NOMO-1 treated with DMSO at 0.1 percent for 48 hours (cell line): ENCODE data around the gene DHCR24.

Experiments used
- DNase-seq: peaks from one replicate; lab custom pipeline; 2025; ENCODE audit not compliant: unreplicated experiment; lab: John Stamatoyannopoulos, UW

DHCR24 gene

DNA sequence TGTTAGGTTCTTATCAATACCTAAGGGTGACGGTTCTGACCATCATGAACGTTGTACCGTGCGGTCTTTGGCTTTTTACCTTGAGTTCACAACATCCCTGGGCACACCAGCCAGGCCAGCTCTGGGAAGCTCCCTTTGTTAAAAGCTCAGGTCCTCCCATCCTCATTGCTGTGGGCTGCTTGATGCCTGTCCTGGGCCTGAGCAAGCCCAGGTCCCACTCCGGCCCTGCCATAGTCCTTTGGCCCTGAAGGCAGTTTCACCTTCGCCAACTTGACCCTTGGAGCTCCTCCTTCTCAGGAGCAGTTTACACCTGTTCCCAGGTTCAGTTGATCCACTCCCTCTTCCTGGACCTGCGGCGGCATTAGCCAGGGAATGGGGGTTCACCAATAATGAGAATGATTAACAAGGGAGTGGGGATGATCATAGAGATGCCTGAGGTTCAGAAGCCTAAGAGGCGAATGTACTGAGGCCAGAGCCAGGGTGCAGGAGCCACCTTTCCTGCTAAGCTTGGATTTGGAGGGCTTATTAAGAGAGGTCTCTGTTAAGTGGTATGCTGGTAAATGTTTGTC is 40.2 kb downstream of the DHCR24 start:
- no peak for DNase-seq

DNA sequence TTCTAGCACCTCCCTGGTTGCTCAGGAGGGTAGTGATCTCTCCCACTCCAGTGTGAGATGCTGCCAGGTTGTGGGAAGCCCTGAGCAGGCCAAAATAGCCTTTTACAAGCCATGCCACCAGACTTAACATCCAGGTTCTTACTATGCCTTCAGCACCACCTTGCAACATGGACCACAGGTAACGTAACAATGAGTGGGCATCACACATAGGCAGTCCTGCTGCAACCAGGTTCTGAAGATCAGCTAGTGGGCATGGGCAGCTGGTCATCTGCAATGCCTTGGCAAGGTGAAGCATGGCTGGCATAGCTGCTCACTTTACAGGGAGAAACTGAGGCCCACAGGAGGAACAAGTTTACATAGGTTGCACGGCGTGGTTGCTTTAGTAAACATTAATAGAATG is 40.7 kb downstream of the DHCR24 start:
- DNase-seq: no peak

DNA sequence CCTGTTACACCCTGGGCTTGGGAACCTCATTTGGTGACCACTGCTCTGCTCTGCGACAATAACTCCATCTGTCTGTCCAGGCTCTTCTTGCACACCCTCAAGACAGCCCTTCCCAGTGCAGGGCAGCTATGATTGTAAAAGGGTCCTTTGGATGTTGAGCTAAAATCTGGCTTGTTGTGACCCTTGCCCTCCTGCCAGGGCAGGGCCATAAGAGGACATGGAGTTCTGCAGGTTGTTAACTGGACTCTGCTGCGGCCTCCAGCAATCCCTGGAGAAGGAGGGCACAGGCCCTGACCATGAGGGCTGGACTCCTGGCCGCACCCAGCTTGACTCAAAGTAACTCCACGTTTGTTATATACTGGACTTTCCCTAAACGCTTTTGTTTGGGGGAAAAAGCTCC is 41.2 kb downstream of the DHCR24 start:
- DNase-seq: no peak

DNA sequence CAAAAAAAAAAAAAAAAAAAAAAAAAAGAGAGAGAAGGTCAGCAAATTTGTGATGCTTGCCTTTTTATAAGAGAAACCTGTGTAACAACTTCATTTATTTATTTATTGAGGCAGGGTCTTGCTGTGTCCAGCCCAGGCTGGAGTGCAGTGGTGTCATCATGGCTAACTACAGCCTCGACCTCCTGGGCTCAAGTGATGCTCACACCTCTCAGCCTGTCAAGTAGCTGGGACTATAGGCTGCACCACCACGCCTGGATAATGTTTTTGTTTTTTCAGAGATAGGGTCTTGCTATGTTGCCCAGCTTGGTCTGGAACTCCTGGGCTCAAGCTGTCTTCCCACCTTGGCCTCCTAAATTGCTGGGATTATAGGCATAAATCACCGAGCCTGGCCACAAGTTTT is 42.4 kb downstream of the DHCR24 start:
- DNase-seq: no peak

DNA sequence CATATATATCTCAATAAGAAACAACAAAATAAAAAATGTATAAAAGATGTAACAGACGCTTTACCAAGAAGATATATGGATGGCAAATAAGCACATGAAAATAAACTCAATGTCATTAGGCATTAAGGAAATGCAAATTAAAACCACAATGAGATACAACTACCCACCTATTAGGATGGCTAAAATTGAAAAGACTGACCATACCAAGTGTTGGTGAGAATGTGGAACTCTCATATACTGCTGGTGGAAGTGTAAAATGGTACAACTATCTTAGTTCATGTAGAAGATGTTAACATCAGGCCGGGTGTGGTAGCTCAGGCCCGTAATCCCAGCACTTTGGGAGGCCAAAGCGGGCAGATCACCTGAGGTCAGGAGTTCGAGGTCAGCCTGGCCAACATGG is 43.5 kb downstream of the DHCR24 start:
- DNase-seq: no peak

DNA sequence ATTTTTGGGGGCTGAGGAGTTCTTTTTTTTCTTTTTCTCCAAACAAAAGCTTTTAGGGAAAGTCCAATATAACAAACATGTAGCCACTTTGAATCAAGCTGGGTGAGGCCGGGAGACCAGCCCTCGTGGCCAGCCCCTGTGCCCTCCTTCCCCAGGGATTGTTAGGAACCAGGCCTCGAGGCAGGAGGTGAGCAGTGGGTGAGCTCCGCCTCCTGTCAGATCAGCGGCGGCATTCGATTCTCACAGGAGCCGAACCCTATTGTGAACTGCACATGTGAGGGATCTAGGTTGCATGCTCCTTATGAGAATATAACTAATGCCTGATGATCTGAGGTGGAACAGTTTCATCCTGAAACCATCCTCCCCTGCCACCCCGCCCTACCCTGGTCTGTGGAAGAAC is 44.0 kb downstream of the DHCR24 start:
- no peak for DNase-seq

DNA sequence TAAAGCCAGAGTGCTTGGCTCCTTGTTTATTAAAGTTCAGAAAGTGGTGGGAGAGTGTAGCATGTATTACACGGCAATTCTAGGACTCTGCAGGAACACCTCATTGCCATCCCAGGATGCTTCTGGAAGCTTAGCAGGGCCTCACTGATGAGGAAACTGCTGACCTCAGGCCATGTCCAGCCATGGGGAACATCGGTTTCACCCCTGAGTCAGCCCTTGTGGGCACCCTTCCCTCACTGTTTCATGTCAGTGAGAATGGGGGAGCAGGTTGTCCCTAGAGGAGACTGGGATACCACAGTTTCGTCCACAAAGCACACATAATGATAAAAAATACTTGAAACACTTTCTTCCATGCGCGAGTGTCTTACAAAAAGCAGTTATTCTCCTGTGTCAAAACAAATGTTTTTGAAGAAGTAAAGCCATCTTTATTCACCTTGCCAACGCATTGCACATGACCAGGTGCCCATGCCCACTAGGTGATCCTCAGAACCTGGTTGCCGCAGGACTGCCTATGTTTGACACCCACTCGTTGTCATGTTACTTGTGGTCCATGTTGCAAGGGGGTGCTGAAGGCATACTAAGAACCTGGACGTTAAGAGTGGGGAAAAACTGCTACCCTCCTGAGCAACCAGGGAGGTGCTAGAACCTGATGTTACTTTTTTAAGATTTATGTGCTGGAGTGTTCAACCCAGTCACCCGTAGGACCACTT is 44.6 kb downstream of the DHCR24 start:
- no peak for DNase-seq

DNA sequence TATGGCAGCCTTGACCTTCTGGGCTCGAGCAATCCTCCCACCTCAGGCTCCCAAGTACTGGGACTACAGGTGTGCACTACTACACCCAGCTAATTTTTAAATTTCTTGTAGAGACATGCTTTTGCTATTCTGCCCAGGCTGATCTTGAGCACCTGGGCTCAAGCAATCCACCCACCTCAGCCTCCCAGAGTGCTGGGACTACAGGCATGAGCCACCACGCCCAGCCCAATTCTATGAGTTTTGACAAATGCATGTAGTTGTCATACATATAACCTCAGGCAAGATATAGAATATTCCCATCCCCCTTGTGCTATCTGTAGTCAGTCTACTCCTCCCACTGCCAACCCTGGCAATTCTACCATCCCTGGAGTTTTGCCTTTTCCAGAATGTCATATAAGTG is 47.2 kb downstream of the DHCR24 start:
- DNase-seq: no peak

DNA sequence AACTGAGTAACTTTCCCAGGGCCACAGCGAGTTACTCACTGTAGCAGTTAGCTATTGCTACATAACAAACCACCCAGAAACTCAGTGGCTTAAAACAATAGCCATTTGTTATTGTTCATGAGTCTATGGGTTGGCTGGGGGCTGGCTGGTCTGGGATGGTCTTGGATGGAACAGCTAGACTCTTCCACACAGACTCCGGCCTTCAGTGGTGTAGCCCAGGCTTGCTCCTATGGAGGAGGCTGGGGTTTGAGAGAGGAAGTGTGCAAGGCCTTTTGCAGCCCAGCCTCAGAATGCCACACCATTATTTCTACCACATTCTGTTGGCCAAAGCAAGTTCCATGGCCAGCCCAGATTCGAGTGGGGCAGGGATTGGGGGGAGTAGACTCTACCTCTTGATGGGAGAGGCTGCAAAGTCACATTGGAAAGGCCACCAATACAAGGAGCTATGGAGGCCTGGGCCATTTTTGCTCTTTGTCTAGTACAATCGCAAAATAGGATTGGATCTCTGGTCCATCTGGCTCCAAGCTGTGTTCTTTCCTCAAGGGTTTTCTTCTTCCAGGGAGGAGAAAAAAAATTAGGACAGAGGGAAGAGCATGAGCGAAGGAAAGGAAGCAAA is 48.3 kb downstream of the DHCR24 start:
- DNase-seq: no peak

DNA sequence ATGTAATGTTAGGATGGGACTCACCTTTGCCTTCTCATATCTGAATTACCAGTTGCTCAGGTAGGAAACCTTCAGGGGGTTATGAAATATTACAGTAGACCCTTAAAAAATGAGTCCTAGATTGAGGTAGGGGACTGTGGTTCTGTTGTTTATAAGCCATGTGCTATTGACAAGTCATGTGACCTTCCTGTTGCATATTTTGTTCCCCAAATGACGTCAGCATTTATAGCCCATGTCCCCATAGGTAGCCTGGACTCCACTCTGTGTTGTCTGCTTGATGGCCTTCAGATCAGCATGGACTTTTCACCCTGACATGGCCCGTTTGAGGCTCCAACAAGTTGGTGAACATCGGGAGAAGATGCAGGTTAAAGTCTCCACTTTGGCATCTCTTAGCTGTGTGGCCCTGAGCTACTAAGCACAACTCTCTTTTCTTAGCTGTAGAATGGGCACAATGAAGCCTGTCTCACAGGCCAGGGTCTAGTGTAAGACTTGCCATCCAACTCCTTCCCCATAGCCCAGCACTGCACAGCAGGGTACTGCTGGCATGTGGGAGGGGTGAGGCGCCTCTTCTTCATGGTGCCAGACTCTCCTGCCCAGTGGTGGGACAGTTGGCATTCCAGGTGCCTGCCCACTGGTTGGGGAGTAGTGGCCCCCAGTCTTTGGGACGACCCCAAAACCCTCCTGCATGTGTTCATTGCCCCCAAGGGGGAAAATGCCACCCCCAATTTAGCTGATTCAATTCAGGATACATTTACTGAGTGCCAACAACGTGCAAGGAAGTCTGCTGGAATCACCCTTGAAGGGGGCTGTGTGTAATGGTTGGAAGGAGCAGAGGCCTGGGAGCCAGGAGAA is 49.8 kb downstream of the DHCR24 start:
- DNase-seq: no peak

DNA sequence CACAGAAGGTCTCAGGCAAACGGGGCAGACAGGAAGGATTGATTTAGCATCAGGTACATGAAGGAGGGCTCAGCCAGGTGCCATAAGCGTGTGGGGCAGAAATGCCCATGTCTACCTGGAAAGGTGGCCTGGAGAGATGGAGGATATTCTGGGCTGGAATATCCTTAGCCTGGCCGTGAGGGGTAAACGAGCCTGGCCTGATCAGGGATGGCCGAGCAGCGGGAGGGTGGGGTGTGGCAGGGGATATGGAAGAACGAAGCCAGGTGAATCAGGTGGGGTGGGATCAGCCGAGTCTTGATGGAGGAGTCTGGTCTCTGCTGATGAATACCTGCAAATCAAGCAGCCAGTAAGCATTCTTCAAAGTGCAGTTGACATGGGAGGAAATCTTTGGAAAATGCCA is 50.4 kb downstream of the DHCR24 start:
- no peak for DNase-seq

DNA sequence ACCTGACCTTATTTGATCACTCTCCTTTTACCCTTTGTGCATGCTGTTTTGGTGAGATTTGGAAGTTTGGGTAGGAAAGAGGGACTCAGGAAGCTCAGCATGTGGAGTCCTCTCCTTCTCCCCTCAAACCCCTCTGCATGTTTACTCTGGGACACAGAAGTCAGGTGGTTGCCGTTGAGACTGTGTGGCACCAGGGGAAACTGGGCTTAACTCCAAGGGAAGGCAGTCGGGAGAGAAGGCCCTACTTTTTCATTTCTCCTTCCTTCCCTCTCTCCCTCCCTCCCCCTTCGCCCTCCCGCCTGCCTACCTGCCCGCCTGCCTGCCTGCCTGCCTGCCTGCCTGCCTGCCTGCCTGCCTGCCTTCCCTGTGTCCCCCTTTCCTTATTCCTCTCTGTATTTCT is 51.0 kb downstream of the DHCR24 start:
- DNase-seq: no peak

DNA sequence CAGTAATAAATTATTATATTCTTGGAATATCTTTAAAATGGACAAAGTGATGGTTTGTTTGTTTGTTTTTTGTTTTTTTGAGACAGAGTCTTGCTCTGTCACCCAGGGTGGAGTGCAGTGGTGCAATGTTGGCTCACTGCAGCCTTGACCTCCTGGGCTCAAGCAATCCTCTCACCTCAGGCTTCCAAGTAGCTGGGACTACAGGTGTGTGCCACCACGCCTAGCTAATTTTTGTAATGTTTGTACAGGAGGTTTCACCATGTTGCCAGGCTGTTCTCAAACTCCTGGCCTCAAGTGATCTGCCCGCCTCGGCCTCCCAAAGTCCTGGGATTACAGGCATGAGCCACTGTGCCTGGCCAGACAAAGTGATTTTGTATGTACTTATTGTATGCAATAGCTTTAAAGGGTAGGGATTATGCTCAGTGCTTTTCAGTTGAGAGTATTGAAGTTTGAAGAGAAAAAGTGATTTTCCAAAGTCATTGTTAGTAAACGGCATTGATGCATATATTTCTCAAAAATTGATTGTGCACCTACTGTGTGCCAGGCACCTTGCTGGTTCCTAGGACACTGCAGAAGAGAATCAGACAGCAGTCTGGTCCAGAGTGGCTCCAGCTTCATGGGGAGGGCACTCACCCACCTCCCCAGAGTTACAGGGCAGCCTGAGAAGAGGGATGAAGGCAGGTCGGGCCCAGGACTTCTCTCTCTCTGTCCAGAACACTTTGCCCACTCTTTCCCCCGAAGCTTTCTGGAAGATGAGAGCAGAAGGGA is 51.7 kb downstream of the DHCR24 start:
- DNase-seq: no peak

DNA sequence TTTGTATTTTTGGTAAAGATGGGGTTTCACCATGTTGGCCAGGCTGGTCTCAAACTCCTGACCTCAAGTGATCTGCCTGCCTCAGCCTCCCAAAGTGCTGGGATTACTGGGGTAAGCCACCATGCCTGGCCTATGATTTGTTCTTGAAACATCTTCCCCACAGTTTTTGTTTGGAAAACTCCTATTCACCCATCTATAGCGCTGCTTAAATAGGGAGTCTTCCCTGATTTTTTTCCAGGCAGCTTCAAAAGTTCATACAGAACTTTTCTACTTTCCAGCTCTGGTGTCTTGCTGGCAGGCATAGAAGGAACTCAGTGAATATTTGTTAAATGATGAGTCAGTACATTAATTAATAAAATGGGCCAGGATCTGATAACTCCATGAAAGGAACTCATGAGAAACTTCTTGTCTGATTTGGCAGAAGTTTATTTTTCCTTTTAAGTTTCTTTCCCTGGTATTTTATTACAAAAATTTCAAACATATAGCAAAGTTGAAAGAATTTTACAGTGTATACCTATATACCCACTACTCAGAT is 52.9 kb downstream of the DHCR24 start:
- no peak for DNase-seq

DNA sequence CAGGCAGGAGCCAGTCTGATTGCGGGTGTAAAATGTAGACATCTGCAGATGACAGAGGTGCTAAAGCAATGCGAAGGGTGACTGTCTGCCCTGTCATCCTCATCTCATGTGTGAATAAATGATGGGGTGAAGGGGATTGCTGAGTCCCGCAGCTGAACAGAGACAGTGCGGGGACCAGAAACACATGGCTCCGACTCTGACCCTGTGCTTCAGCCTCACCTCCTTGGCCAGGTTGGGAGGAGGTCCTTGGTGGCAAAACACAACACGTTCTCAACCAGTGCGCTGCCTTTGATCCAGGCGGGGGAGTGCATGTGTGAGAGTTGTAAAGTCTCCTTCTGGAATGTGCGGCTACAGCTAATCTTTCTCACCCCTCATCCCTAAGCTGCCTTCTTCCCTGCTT is 53.9 kb downstream of the DHCR24 start:
- DNase-seq: no peak

DNA sequence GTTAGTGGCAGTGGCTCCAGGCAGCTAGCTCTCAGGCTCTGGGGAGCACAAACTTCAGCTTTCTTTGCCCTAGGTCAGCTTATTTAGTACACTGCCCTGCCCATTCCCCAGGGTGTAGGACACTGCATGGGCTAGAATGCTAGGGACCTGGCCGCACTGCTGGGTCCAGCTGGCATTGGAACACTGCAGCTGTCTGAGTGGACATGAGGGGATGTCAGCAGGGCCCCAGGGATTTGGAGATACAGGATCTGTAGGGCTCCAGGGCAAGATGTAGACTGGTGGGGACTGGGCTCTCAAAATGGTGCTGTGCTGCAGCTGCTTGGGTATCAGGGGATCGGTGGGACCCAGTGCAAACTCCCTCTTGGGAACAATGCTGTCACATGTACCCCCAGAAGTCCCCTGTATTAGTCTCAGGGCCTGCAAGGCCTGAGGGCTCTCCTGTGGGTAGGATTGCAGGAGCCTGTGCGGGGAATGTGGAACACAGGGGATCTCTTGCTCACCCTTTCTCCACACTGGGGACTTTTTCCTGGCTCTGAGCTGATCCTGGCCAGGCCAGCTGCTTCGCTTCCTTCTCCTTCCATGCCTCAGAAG is 60.7 kb downstream of the DHCR24 start:
- no peak for DNase-seq

DNA sequence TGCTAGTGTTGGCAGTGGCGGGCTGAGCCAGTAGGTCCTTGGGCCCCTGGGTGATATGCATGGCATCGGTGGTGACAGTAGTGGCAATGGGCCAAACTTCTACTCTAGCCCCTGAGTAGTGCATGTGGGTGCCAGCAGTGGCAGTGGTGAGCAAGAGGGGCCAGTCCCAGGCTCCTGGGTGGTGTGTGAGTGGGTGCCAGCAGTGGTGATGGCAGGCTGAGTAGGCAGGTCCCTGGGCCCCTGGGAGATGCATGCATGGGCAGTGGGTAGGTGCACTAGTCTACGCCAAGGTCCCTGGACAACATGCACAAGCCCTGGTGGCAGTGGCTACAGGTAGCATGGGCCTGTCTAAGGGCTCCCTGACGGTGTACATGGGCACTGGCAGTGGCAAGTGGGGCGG is 61.3 kb downstream of the DHCR24 start:
- DNase-seq: no peak

DNA sequence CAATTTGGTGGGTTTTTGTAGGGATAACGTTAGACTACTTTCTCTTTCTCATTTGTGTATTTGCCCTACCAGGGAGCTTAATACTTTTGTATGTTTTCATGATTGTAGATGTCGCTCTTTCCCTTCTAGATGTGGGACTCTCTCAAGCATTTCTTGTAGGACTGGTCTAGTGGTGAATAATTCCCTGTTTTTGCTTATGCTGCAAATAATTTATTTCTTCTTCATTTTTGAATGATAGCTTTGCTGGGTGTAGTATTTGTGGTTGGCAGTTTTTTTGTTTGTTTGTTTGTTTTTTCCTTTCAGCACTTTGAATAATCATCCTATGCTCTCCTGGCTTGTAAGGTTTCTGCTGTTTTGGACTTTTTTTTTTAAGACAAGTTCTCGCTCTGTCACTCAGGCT is 63.3 kb downstream of the DHCR24 start:
- no peak for DNase-seq

DNA sequence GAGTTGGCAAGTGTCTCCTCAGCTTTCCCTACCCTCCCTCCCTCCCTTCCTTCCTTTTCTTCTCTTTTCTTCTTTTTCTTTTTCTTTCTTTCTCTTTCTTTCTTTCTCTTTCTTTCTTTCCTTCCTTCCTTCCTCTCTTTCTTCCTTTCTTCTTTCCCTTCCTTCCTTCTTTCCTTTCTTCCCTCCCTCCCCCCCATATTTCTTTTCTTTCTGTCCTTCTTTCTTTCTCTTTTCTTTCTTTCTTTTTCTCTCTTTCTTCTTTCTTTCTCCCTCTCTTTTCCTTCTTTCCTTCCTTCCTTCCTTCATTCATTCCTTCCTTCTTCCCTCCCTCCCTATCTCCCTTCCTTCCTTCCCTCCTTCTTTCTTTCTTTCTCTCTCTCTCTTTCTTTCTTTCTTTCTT is 67.3 kb downstream of the DHCR24 start:
- DNase-seq: no peak

DNA sequence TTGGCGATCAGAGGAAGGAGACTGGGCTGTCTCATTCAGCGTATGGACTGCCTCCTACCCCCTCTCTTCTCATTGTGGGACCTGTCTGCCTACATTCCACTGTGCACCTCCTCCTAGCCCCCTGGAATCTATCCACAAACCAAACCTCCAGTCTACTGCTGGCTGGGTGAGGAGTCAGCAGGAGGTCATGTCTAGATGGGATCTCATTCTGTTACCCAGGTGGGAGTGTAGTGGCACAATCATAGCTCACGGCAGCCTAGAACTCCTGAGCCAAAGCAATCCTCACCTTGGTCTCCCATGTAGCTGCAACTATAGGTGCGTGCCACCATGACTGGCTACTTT is 67.8 kb downstream of the DHCR24 start:
- DNase-seq: no peak
